Mammary epithelial cell (primary cell): ENCODE data around the gene NEO1.

Experiments used
- EZH2 ChIP-seq: IDR thresholded peaks from 2 replicates; pipeline ENCODE4 v1.6.1; 2012; ENCODE audit warnings: low read length, inconsistent platforms, borderline replicate concordance
- TF ChIP-seq, protein P1 (sequence below), 2 donors: IDR thresholded peaks in 1 of 2; conservative IDR thresholded peaks in 1 of 2; 2 replicates each; pipeline ENCODE4 v1.5.1; 2011 to 2012; ENCODE audit warnings: inconsistent platforms in 2 of 2, low read length in 2 of 2, mild to moderate bottlenecking in 2 of 2, control low read depth in 1 of 2, low read depth in 1 of 2; ENCODE audit not compliant: insufficient read depth in 1 of 2; ENCODE audit errors: extremely low read depth in 1 of 2

DNA sequence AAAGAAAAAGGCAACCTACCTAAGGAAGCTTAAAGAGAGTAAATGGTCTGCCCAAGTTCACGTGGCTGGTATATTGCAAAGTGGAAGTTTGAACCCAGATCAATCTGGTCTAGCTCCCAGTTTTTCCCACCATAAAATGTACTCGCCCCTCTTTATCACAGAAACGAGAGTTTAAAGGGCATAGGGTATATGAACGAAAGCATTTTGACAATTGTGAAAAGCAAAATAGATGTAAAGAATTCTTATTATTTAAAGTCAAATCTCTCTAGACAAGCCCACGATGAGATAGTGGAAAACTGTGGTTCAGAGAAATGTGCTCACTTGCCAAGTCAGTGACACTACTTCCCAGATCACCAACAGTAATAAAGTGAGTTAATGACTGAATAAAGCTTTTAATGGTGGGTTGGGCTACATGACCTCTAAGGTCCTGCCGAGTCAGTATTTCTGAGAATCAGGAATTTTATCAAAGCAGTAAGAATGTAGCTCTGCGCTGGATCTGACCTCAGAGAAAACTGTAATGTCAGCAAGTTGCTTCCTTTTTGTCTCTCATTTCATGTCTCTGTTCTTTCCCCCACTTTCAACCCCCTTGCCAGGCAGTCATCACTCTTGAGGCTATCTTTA is 23.3 kb upstream of the NEO1 start:
- TF ChIP-seq, protein P1, sequence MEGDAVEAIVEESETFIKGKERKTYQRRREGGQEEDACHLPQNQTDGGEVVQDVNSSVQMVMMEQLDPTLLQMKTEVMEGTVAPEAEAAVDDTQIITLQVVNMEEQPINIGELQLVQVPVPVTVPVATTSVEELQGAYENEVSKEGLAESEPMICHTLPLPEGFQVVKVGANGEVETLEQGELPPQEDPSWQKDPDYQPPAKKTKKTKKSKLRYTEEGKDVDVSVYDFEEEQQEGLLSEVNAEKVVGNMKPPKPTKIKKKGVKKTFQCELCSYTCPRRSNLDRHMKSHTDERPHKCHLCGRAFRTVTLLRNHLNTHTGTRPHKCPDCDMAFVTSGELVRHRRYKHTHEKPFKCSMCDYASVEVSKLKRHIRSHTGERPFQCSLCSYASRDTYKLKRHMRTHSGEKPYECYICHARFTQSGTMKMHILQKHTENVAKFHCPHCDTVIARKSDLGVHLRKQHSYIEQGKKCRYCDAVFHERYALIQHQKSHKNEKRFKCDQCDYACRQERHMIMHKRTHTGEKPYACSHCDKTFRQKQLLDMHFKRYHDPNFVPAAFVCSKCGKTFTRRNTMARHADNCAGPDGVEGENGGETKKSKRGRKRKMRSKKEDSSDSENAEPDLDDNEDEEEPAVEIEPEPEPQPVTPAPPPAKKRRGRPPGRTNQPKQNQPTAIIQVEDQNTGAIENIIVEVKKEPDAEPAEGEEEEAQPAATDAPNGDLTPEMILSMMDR (conservative IDR thresholded peaks at IDR 0.05 in 1 of 2, IDR thresholded peaks at IDR 0.05 in 1 of 2; ENCODE audit: extremely low read depth in 1 of 2, insufficient read depth in 1 of 2, low read depth in 1 of 2, low read length in 2 of 2): no peak
- no peak for TF ChIP-seq EZH2
